AG08395 (cell line): ENCODE data around the gene PYGM.

Experiments
- DNase-seq: peaks from one replicate; pipeline ENCODE4 v3.0.0; 2012; ENCODE audit warnings: mixed read lengths, low spot score

The PYGM gene

DNA sequence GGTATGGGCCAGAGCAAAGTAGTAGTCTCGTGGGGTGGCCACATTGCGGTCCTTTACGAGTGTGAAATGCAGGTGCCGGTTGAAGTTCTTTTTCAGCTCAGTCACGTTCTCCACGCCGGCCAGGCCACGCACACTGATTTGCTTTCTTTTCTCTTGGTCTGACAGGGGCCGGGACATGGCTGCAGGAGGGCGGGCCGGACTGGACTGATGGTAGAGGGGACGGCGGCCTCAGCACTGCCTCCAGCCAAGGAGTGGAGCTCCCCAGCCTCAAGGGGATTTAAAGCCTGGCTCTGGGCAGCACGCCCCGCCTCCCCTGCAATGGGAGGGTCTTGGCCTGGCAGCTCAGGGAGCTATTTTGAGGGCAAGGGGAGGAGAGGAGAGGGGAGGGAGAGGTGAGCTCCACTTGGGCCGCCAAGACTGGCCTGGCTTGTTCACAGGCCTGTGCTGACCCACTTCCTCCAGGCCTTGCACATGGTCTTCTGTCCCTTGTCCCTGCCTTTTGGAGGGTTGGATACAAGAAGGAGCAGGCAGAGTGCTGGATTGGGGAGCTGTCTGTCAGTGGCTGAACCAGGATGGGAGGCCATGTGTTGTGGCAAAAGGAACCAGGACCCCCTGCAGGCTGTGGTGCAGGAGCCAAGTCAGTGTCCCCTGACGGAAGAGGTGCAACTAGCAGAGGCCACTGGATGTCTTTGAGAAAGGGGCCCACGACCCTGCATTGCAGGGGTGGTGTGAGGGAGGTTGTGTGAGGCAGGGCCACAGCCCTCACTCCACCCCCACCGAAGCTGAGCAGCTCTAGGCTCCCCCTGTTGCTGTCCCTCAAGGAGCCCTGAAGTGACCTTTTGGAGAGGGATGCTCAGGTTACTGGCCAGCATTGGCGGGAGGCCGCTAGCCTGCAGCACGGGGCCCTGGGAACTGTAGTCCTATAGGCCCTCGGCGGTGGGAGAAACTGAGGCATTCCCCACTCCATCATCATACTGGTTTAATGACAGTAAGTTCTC lies at the start of gene PYGM:
TSS of gene PYGM (minus strand) at position 253 of the 998 bp plus-strand sequence. CDS start at position 177, 76 bp downstream.
- no peak for DNase-seq

DNA sequence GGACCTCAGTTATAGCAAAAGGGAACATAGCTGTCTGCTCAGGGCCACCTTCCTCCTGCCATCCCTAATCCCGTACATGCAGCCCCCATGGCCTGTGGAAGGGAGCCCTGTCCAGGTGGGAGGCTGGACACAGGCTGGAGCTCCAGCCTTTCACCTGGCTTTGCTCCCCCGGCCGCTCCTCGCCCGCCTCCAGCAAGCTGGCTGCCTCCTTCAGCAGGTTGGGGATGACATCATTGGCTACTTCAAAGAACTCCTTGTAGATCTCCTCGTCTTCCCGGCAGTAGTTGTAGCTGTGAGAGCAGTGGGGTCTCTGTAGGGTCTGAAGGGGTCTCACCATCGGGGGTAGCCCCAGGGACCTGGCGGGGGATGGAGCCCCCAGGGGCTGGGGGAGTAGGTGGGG lies 45.7 kb upstream of the PYGM start:
- DNase-seq: no peak

DNA sequence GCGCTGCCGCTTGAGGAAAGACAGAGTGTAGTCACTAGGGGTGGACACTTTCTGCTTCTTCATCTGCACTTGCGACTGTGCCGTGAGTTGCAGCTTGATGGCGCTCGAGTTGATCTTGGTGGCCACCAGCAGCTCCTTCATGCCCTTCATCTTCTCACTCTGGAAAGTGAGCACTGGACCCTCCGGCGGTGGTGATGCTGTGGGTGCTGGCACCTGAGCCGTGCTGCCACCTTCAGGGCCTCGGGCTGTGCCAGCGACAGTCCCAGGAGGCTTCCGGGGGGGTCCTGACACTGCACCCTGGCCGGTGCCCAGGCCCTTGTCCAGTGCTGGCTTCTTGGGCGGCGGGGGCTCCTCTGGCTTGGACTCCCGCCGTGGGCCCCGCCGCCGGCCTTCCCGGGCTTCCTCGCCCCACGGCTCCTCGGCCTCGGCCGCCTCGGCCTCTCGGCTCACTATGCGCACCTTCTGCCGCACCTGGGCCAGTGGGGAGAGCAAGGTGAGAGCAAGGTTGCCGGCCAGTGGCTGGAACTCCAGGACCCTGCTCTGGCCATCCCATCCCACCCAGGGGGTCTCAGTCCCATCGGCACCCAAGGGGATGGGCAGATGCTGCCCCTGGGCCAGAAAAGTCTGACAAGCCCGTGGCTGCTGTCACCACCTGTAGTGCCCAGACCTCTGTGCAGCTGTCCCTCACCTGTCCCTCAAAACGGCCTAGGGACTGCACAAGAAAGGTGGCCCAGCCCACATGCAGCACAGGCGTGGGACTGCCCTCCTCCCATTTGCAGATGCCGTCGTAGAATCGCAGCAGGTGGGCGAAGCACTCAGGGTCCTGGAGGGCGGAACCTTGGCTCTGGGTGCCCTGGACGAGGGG lies 44.8 kb upstream of the PYGM start:
- DNase-seq: no peak

DNA sequence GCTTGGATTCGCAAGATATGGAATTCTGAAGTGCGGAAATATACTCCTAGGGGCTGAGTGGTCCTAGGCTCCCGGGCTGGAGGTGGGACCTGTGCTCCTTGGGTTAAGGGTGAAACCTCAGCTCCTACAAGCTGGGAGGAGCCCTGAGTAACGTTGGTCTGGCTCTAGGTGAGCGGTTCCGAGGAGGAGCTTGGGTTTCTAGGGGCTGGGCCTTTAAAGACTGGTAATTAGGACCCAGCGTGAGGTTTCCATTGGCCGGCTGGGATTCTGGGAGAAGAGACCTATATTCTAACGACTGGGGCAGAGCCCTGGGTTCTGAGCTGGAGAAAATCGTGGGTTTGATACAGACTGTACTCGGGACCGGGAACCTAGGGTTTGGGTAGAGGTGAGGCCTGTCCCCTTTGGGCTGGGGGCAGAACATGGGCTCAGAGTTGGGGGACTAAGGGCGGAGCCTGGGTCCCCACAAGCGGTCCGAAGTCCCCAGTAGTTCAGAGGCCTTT lies 44.1 kb upstream of the PYGM start:
- no peak for DNase-seq

DNA sequence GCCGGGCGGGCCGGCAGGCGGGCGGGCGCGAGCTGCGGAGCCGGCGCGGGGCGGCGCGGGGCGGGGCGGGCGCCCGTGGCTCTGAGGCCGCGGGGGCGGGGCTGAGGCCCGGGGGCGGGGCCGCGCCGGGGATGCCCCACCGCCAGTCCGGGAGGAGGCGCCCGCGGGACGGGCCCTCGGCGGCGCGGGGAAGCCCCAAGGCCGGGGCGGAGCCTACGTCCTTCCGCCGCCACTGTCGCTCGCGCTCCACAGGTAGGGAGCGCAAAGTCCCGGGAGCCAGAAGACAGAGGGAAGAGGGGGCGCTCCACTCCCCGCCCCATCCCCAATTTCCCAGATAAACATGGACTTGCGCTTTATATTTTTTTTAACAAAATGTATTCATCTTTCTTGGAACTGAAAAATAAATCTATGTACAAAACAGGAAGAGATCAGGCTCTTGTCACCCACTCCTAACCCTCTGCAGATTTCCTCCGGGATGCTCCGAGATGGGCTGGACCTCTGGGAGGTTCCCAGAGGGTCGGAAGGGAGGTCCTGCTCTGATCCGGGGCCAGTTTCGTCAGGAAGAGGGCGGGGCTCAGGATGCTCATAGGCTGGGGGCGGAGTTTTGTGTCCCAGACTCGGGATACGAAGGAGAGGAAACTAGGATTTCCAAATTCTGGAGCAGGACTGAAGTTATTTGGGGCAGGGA lies 43.5 kb upstream of the PYGM start, which contains the start of gene MAP4K2:
TSS of gene MAP4K2 (minus strand) at position 57 of the 688 bp plus-strand sequence. CDS start 65 bp downstream, outside the sequence.
- peak; percentile 96 for DNase-seq

DNA sequence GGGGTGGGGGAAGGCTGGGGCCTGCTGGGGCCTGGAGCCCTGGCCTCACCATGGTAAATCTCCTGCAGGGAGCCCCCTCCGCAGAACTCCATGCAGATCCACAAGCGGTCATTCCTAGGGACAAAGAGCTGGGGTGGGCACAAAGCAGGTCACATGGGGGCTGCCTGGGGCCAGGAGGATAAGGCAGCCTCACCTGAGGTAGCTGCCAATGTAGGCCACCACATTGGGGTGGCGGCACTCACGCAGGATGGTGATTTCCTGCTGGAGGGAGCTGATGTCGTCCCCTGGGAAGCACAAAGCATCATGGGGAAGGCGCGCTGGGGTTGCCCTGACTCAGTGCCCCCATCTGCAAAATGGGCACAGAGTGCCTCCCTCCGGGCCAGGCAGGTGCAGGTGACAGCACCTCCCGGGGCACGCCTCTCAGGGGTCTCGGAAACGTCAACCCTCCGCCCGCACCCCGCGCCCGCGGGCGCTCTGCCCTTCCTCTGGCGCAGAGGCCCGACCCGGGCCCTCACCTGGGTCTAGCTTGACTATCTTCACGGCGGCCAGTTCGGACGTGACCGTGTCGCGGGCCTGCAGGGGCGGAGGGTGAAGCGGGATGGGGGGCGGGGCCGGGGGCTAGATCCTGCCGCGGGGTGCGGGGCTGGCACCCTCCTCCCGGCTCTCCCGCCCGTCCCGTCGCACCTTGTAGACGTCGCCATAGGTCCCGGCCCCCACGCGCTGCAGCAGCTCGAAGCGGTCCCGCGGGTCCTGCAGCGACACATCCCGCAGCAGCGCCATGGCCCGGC lies 42.8 kb upstream of the PYGM start:
- no peak for DNase-seq

DNA sequence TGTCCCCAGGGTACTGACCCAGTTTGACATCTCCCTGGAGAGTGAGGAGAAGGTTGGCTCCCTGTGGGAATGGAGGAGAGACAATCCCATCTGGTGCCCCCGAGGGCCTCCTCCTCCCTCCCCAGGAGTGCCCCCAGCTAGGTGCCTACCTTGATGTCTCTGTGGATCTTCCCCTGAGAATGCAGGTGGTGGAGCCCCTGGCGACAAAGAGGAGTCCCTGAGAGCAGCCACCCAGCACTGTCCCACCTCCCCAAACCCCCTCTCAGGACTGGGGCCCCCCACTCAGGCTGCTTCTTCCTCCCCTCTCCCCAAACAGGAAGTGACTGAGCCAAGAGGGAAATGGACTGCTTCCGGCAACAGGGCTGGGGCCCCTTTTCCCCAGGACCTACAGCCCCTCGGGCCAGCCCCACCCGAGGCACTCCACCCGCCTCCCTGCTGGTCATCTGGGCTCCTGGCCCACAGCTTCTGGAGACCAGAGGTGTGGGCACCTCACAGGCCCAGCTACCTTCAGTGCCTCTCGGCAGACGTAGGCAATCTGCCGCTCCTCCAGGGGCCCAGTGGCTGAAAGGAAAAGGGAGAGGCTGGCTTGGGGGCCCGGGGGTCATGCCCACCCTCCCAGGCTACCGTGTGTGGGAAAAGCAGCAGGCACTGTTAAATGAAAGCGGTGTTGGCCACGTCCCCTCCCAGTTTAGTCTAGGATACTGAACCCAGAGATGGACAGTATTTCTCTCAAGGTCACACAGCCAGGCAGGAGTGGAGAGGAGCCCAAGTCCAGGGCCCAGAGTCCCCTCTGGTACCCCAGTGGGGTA lies 42.0 kb upstream of the PYGM start:
- no peak for DNase-seq

DNA sequence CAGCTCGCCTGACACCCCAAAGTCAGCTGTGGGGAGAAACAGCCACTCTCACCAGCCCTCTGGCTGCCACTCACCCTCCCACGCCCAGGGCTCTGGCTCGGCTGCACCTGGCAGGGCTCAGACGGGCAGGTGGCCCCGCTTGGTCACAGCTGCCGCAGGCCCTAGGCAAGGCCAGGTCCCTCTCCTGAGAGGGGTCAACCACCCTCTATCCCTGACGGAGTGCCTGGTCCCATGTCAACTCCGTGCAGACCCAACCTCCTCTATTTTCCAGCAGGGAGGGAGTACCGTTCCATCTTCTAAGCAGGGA lies 41.3 kb upstream of the PYGM start:
- DNase-seq: no peak

DNA sequence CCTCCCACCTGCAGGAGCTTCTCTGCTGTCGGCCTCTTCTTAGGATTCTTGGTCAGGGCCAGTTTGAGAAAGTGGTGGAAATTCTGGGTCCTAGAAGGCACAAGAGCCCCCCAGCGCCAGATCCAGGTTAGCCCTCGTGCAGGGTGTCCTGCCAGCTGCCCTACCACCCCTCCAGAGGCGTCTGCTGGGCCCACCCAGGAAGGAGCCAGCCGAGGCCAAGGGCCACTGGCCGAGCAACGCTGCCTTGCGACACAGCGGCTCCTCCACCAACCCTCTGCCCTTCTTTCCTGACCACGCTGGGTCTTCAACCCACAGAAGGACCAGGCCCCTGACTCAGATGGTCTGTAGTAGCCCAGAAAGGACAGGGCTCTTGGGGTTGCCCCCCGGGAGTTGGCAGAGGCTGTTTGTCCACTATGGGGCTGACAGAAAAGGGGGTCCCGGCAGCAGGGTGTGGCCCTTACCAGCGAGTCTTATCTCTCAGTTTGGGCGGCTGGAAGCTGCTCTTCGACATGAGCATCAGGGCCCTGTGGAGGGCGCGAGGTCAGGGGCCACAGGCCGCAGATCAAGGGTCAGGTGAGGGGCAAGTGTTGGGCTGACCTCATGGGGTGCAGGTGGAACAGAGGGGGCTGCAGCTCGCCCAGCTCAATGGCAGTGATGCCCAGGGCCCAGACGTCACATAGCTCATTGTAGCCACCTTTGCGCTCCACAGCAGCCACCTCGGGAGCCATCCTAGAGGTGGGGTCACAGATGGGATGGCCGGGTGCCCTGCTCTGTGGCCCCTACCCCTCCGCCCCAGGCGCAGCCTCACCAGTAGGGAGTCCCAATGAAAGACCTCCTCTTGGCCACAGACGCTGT lies 40.8 kb upstream of the PYGM start:
- DNase-seq: no peak

DNA sequence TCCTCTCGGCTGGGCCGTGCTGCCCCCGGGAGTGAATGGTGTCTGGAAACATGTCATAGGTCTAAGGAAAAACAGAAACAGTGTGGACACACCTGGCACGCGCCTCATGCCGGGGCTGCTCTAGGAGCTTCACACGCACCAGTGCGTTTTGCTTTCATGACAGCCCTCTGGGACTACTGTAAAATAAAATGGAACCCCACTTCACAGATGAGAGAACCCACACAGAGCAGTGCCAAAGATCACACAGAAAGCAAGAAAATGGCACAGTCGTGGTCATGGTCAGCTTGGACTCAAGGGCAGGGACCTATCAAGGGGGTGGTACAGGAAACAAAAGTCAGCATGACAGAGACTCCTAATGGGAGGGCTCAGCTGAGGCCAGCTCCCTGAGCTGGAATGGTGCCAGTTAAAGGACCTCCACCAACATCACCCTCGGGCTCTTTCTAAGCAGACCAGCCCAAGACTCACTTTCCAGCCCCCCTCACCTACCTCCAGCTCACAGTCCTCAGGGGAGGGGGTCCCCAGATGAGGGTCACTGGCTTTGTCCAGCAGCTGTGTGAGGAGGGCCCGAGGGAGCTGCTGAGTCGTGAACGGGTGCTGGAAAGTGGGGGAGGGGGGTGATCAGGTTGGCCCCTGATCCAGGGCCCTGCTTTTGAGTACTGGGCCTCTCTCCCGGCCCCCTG lies 40.0 kb upstream of the PYGM start:
- DNase-seq: no peak

DNA sequence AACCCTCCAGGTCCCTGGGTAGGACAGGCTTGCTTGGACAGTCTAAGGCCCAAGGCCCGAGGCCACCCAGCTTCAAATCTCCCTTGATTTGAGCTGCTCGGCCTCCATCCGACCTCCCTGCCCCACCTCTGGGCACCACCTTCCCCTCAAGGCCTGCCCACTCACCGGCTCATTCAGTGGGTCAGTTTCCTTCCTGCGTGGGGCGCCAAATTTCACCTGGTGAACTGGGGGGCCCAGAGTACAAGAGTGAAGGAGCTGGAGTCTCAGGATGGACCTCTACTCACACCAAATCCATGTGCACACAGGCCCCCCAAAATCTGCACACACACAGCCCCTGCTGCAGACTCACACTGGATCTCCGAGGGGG lies 39.5 kb upstream of the PYGM start:
- DNase-seq: no peak

DNA sequence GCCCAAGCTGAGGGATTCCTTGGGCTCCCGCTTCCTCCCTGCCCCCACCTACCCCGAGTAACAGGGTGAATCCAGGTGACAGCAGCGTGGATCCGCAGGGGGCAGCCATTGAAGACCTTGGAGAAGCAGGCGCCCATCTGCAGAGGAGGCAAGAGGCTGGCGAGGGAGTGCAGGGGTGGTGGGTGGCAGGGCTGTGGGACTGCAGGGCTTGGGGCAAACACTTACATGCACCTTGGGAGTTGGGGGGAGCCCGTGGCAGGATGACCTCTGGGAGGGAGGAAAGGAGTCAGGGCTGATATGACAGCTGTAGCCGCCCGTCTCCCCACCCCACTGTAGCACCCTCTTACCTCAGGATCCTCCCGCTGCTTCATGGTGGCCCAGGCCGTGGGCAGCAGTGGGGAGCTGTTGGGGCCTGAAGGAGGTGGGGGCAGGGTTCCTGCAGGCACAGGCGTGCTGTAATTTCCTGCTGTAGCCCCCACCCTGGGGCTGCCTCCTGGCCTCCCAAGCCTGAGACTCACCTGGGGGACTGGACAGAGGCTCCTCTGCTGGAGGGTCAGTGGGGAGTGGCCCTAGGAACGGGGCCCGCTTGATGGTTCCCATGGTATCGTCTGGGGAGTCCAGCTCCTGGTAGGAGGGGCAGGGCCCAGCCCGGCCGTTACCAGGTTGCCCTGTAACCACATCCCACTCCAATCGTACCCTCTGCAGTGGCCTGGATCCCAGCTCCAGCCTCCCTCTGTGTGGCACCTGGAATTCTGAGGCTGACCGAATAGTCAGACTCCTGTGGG lies 37.2 kb upstream of the PYGM start:
- no peak for DNase-seq

DNA sequence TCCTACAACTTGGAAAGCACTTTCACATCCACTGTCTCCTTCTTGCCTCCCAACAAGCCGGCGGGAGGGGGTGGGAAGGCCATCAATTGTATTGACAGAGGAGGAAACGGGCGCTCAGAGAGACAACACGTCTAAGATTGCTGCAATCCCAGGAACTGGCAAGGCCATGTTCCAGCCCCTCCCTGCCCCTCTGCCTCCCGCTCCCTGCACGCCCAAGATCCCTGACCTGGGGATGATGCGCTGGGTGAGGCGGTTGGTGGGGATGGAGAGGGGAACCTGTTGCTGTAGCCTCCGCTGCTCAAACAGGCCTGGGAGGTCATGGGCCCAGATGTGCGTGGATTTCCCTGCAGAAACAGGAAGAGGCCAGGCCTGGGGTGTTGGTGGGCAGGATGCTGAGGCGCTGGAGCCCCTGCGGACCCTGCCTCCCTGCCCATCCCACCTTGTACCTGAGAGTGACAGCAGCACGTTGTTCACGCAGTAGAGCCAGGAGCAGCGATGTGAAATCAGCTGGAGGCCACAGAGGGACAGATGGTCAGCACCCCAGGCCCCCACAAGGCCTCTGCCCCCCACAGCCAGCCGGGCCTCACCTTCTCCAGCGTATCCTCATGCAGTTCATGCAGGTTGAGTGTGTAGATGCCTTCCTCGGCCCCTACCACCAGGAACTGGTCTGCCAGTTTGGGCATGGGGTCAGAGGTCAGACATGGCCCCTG lies 36.4 kb upstream of the PYGM start:
- no peak for DNase-seq

DNA sequence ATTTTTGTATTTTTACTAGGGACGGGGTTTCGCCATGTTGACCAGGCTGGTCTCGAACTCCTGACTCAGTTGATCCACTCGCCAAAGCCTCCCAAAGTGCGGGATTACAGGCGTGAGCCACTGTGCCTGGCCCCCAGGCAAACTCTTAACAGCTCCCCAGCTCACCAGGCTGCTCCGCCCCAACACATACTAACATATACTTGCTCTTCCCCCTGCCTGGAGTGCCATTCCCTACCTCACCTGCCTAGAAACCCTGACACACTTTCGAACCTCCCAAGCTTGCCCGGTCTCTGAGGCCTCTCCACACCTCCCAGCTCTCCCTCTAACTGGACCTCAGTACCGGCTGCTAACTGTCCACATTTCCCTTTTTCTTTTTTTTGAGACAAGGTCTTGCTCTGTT lies 34.8 kb upstream of the PYGM start:
- DNase-seq: no peak

DNA sequence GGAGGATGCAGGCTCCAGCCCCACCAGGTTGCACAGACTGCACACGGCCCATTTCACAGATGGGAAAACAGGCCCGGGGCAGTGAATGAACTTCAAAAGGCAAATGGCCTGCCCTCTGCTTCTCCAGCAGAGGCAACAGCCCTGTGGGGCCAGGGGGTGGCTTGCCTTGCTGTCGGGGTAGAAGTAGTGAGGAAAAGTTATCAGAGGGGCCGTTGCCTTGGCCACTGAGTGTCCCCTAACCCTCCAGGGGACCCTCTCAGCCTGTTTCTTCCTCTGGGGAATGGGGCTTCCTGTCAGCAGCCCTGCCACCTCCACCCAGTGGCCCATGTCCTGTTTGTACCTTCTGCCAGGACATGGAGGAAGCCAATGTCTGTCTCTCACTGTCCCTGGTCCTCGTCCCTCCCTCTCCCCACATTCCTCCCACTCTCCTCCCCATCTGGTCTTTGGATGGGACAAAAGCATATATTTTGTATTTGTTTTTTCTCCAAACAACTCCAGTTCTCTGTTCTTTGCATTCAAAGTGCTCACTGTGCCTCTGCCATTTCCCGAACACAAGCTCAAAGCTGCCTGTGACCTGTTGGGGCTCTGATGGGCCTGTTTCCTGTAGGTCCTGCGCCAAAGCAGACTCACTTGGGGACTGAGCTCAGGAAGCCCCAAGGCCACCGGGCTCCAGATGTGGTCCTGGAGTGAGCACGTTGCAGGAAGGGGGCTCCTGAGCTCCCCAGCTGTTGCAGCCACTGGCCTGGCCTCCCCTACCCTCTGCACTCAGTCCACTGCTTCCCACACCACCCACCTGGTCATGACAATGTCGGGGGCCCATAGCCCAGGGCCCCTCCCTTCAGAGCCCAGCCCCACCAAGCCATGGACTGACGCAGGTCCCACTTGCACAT lies 33.7 kb upstream of the PYGM start:
- DNase-seq: no peak

DNA sequence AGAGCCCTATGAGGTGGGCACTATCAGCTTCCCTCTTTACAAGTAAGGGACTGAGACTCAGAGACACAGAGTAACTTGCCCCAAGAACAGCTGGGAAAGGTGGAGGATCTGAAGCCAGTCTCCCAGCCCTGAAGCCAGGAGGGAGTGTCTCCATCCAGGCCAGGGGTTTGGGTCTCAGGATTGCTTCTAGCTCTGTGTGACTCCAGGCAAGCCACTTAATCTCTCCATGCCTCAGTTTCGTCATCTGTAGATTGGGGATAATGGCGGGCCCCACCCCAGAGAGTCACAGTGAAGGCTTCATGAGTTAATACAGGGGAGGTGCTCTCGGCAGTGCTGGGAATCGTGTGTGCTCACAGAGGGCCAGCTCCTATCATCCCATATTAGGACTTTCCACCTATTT lies 32.7 kb upstream of the PYGM start:
- DNase-seq: no peak
